Measurements from ENCODE around the gene TIGD2. TPM values are rescaled to one million over a fixed set of nuclear protein-coding genes. Genes with fewer than 3 reads are reported as not detected.
A peak's percentile ranks its signal among the peaks of the same experiment; 100 is the strongest.

The TIGD2 gene
- total and polyA plus RNA-seq, 2 of the 13 experiments (the other 11 are each of a cell fraction or from before 2014, with no cell fraction given) = 3.1 to 15.5 TPM

DNA sequence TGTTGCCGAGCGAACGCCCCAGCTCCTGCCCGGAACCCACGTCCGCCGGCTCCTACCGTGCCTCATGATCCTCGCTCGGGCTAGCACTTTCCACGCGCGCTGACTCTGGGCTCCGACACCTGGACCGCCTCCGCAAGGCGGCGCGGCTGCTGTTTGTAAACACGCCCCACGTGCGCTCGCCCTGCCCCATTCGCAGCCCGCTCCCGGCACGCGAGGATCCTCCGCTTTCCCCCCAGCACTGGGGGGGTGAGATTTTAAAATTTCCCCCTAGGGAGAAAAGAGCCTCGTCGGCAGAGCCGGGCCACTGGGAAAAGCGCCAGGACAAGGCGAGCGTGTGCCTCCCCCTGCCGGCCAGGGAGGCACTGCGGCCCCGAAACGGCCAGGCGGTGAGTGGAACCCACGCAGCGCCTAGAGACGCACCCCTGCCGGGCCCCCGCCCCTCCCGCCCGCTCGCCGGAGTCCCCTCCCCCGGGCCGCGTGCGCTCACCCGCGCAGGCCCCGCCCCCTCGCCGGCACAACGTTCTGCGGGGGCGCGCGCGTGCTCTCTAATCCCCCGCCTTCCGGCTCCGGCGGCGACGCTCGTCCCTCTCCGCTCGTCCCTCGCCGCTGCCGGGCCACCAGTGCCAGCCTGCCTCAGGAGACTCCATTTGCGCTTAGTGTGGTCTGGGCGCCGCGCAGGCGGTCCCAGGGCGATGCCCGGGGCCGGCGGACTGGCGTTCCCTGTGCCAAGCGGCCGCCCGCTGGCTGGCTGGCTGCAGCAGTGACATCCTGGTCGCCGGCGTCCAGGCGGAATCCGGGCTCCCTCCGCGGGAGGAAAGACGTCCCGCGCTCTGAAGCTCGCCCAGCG, at the start of gene TIGD2 (continued):
- TF ChIP-seq ZNF280B (CRISPR knock-in tag; IDR thresholded peaks at IDR 0.05; ENCODE audit: borderline replicate concordance) (peak; percentile 51; the same call in 1 of the 2 replicates), ZNF383 (CRISPR knock-in tag; IDR thresholded peaks at IDR 0.05; ENCODE audit: borderline replicate concordance) (no peak), ZBTB7B (CRISPR knock-in tag; IDR thresholded peaks at IDR 0.05) (no peak), YY1 (IDR thresholded peaks at IDR 0.05; ENCODE audit: insufficient read depth, insufficient replicate concordance, low read depth, low read length) (peak; percentile 43), ZSCAN21 (CRISPR knock-in tag; IDR thresholded peaks at IDR 0.05; ENCODE audit: borderline replicate concordance) (peak; percentile 52; the same call in 1 of the 2 replicates), ZNF766 (CRISPR knock-in tag; IDR thresholded peaks at IDR 0.05; ENCODE audit: borderline replicate concordance) (0 out of 2 replicates have a peak, but pooled peaks have one; percentile 49), ZNF841 (CRISPR knock-in tag; IDR thresholded peaks at IDR 0.05; ENCODE audit: borderline replicate concordance) (0 out of 2 replicates have a peak, but pooled peaks have one; percentile 63), GMEB2 (CRISPR knock-in tag; IDR thresholded peaks at IDR 0.05; ENCODE audit: low read depth) (peak; percentile 81), RBFOX2 (IDR thresholded peaks at IDR 0.05; ENCODE audit: low read depth, low read length) (peak; percentile 99), ZNF580 (CRISPR knock-in tag; IDR thresholded peaks at IDR 0.05; ENCODE audit: borderline replicate concordance, low read depth) (peak; percentile 80; the same call in 1 of the 2 replicates), ZNF781 (CRISPR knock-in tag; IDR thresholded peaks at IDR 0.05; ENCODE audit: borderline replicate concordance, not compliant biosample characterization) (peak; percentile 26)
- TF ChIP-seq, protein P1, sequence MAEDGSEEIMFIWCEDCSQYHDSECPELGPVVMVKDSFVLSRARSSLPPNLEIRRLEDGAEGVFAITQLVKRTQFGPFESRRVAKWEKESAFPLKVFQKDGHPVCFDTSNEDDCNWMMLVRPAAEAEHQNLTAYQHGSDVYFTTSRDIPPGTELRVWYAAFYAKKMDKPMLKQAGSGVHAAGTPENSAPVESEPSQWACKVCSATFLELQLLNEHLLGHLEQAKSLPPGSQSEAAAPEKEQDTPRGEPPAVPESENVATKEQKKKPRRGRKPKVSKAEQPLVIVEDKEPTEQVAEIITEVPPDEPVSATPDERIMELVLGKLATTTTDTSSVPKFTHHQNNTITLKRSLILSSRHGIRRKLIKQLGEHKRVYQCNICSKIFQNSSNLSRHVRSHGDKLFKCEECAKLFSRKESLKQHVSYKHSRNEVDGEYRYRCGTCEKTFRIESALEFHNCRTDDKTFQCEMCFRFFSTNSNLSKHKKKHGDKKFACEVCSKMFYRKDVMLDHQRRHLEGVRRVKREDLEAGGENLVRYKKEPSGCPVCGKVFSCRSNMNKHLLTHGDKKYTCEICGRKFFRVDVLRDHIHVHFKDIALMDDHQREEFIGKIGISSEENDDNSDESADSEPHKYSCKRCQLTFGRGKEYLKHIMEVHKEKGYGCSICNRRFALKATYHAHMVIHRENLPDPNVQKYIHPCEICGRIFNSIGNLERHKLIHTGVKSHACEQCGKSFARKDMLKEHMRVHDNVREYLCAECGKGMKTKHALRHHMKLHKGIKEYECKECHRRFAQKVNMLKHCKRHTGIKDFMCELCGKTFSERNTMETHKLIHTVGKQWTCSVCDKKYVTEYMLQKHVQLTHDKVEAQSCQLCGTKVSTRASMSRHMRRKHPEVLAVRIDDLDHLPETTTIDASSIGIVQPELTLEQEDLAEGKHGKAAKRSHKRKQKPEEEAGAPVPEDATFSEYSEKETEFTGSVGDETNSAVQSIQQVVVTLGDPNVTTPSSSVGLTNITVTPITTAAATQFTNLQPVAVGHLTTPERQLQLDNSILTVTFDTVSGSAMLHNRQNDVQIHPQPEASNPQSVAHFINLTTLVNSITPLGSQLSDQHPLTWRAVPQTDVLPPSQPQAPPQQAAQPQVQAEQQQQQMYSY (CRISPR knock-in tag; IDR thresholded peaks at IDR 0.05) = peak; percentile 54; the same call in 1 of the 2 replicates

All from HepG2 (cell line).